ENCODE data around the gene WDR33.

- TF ChIP-seq POLR2A (IDR thresholded peaks at IDR 0.05; ENCODE audit: low read depth, low read length) (no peak), RFX5 (IDR thresholded peaks at IDR 0.05; ENCODE audit: low read depth, low read length) (peak; percentile 74), SMC3 (IDR thresholded peaks at IDR 0.05; ENCODE audit: low read depth, low read length) (no peak), CTCF (conservative IDR thresholded peaks at IDR 0.05; ENCODE audit: low read depth, low read length) (no peak), CHD1 (IDR thresholded peaks at IDR 0.05; ENCODE audit: low read depth, low read length) (no peak), CEBPB (IDR thresholded peaks at IDR 0.05; ENCODE audit: low read depth, low read length) (peak; percentile 66; the same call in 1 of the 2 replicates), BHLHE40 (IDR thresholded peaks at IDR 0.05; ENCODE audit: low read depth, low read length) (no peak), MXI1 (IDR thresholded peaks at IDR 0.05; ENCODE audit: borderline replicate concordance, low read depth, low read length) (no peak), USF2 (IDR thresholded peaks at IDR 0.05; ENCODE audit: low read depth, low read length) (no peak)
These were observed 77.0 kb downstream of the WDR33 start for GRCh38 chr2:127733816-127734537.
